Measurements from ENCODE around the gene RASL11A. TPM values are rescaled to one million over a fixed set of nuclear protein-coding genes. Genes with fewer than 3 reads are reported as not detected.

Gene RASL11A
- total RNA-seq, 4 donors from 2014 or later, result 26.5 to 70.1 (median 39.6) TPM

DNA sequence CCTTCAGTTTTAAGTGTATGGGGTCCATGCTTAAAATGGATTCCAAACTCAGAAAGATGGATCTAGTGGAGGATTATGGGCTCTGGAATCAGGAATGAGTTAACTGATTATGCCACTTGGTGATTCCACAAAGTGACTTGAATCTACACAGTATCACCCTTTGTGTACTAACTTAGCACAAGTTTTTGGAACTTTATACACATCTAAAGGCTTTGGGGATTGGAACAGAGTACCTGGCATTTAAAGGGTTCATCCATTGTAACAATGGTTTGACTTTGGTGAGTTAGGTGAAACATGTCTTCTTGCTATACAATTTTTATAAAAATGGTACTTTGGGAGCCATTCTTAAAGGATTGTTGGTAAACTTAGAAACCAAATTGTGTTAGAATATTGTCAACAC, 18.2 kb upstream of the RASL11A start:
- Histone ChIP-seq H3K27ac (peak overlapping the region; percentile 86 to 96 (median 91)), H3K36me3 (peaks cover 0 to 36% (median 0%) of the 10 kb centered on the region in 3 donors), H3K9me3 (no peaks in the 10 kb centered on the region), H3K4me3 (peak overlapping the region; percentile 72 to 97 (median 80)), H3K4me1 (peaks cover 0 to 30% (median 0%) of the 10 kb centered on the region in 4 donors), H3K27me3 (no peaks in the 10 kb centered on the region)
- TF ChIP-seq POLR2A (IDR thresholded peaks at IDR 0.05) (no peak), CTCF (IDR thresholded peaks at IDR 0.05) (no peak)
- DNase-seq, result no peak

- Histone ChIP-seq H3K4me3 (no peak overlapping the region), H3K4me1 (peaks cover 0 to 30% (median 0%) of the 10 kb centered on the region in 4 donors)
- TF ChIP-seq POLR2A (IDR thresholded peaks at IDR 0.05), result no peak
- no peak for TF ChIP-seq CTCF (IDR thresholded peaks at IDR 0.05)
Measured at GRCh38 chr13:27257233-27257568, 13.4 kb upstream of the RASL11A start.

GRCh38 chr13:27257648-27258253, 12.9 kb upstream of the RASL11A start:
- Histone ChIP-seq H3K4me1 (peaks cover 0 to 25% (median 0%) of the 10 kb centered on the region in 4 donors), H3K4me3 (no peak overlapping the region), H3K27ac (no peak overlapping the region), H3K36me3 (peaks cover 0 to 53% (median 0%) of the 10 kb centered on the region in 3 donors), H3K9me3 (no peaks in the 10 kb centered on the region), H3K27me3 (no peaks in the 10 kb centered on the region)
- no peak for DNase-seq
- no peak for TF ChIP-seq CTCF (IDR thresholded peaks at IDR 0.05)
- TF ChIP-seq POLR2A (IDR thresholded peaks at IDR 0.05), result no peak

More at GRCh38 chr13:27257233-27257568, 13.4 kb upstream of the RASL11A start:
- Histone ChIP-seq H3K27me3 (no peaks in the 10 kb centered on the region), H3K36me3 (peaks cover 0 to 53% (median 0%) of the 10 kb centered on the region in 3 donors), H3K9me3 (no peaks in the 10 kb centered on the region), H3K27ac (no peak overlapping the region)
- DNase-seq, result no peak

DNA sequence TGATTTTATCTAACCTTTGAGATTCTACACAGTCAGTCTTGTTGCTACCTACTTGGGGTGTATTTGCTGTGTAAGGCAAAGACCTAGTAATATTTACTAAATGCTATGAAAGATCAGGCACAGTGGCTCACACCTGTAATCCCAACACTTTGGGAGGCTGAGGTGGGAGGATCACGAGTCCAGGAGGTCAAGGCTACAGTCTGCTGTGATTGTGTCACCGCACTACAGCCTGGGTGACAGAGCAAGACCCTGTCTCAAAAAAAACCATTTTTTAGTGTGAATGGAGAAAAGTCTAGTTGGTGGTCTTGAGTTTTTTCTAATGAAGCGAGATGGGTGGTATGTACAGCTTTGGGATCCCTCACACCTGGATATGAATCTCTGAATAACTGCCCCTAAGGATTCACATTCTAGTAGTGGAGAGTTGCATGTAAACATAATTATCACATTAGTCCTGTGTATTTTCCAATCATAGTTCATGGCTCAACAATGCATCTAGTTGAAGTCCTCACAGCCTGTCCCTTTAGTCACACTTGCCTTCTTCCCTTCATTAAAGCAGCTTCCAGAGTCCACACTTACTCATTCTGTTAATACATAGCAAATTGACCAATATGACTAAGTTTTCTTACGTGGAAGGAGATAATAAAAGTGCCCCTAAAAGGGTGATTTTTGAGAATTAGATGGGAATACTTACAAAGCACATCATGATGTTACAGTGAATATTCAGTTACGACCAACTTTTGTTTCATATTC, 11.8 kb upstream of the RASL11A start:
- no peak for TF ChIP-seq POLR2A (IDR thresholded peaks at IDR 0.05)
- TF ChIP-seq CTCF (IDR thresholded peaks at IDR 0.05), result no peak
- Histone ChIP-seq H3K4me3 (no peak overlapping the region), H3K36me3 (peaks cover 0 to 49% (median 0%) of the 10 kb centered on the region in 3 donors), H3K9me3 (no peaks in the 10 kb centered on the region), H3K4me1 (peaks cover 0 to 14% (median 0%) of the 10 kb centered on the region in 4 donors), H3K27me3 (no peaks in the 10 kb centered on the region), H3K27ac (no peak overlapping the region)
- DNase-seq, result no peak

- H3K9me3 ChIP-seq, result no peaks in the 10 kb centered on the region
- peaks cover 0 to 42% (median 0%) of the 10 kb centered on the region in 3 donors for H3K36me3 ChIP-seq
- peak overlapping the region in 2 of 4 donors; percentile 25 to 53 for H3K27ac ChIP-seq
Measured at GRCh38 chr13:27259831-27260230, 10.8 kb upstream of the RASL11A start.

More at GRCh38 chr13:27259831-27260230, 10.8 kb upstream of the RASL11A start:
- peaks cover 0 to 14% (median 0%) of the 10 kb centered on the region in 4 donors for H3K4me1 ChIP-seq
- H3K27me3 ChIP-seq, result no peaks in the 10 kb centered on the region
- no peak overlapping the region for H3K4me3 ChIP-seq
- TF ChIP-seq CTCF (IDR thresholded peaks at IDR 0.05) (no peak), POLR2A (IDR thresholded peaks at IDR 0.05) (no peak)
- no peak for DNase-seq
